ENCODE results near the gene NFATC2IP. TPM values are rescaled to one million over a fixed set of nuclear protein-coding genes. Genes with fewer than 3 reads are reported as not detected.

NFATC2IP gene
- total and polyA plus RNA-seq, 2 of the 8 experiments (the other 6 are each of a cell fraction or from before 2014, with no cell fraction given), result 54.4 to 71.5 TPM

DNA sequence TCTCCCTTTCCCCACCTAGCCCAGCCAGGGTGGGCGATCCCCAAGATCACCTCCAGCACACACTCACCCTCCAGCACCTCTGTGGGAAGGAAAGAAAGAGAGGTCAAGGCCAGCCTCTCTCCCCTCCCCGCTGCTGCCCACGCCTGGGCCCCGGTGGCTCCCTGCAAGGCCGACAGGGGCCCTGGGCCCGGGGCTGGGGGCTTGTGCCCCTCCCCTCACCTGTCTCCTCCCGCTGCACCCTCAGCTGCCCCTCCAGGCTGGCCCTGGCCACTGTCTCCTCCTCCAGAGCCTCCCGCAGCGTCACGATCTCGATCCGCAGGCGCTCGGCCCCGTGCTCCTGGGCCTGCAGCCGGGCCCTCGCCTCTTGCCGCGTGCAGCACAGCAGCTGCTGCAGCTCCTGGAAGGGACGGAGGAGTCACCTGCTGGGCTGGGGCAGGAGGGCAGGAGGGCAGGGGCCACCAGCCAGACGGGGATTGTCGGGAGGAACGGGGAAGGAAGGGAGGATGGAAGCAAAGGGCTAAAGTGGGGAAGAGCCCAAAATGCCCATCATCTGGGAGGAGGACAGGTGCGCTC, 44.9 kb upstream of the NFATC2IP start:
- H3K4me2 ChIP-seq (ENCODE audit: insufficient read depth in 1 of 2, low read depth in 2 of 2, low read length in 2 of 2), result no peak overlapping the region
- no peaks in the 10 kb centered on the region for H3K27me3 ChIP-seq (replicated peaks in 1 of 4; ENCODE audit: control insufficient read depth in 3 of 4, extremely low read depth in 1 of 4, insufficient read depth in 3 of 4, low read length in 3 of 4)
- no peak overlapping the region for H3K4me3 ChIP-seq (ENCODE audit: extremely low read depth in 1 of 4, insufficient read depth in 2 of 4, low read depth in 3 of 4, low read length in 4 of 4)
- H3K79me2 ChIP-seq (ENCODE audit: control insufficient read depth in 1 of 2, insufficient read depth in 2 of 2, low read length in 2 of 2), result no peaks in the 10 kb centered on the region
- no peak overlapping the region for H2AFZ ChIP-seq (ENCODE audit: low read length)
- H2BK12ac ChIP-seq (ENCODE audit: low read depth, low read length), result no peak overlapping the region
- WGBS, 2 experiments (ENCODE audit: extremely low coverage in 1 of 2, insufficient coverage in 1 of 2, insufficient read length in 1 of 2, insufficient replicate concordance in 2 of 2, low coverage in 1 of 2, low lambda C conversion rate in 2 of 2, missing lambda C conversion rate in 1 of 2), result 90% methylated on average over 5 of the region's 24 CpGs; no CpG with 5 or more reads in 1 of the 2 experiments
- TF ChIP-seq, protein P1, sequence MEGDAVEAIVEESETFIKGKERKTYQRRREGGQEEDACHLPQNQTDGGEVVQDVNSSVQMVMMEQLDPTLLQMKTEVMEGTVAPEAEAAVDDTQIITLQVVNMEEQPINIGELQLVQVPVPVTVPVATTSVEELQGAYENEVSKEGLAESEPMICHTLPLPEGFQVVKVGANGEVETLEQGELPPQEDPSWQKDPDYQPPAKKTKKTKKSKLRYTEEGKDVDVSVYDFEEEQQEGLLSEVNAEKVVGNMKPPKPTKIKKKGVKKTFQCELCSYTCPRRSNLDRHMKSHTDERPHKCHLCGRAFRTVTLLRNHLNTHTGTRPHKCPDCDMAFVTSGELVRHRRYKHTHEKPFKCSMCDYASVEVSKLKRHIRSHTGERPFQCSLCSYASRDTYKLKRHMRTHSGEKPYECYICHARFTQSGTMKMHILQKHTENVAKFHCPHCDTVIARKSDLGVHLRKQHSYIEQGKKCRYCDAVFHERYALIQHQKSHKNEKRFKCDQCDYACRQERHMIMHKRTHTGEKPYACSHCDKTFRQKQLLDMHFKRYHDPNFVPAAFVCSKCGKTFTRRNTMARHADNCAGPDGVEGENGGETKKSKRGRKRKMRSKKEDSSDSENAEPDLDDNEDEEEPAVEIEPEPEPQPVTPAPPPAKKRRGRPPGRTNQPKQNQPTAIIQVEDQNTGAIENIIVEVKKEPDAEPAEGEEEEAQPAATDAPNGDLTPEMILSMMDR (IDR thresholded peaks at IDR 0.05; ENCODE audit: control extremely low read depth in 1 of 3, insufficient read depth in 1 of 3, low read depth in 1 of 3, low read length in 3 of 3), result no peak
- TF ChIP-seq SIX5 (IDR thresholded peaks at IDR 0.05; ENCODE audit: low read depth, low read length) (no peak), CBX5 (IDR thresholded peaks at IDR 0.05; ENCODE audit: low read depth, low read length) (no peak), POLR2AphosphoS5 (IDR thresholded peaks at IDR 0.05; ENCODE audit: low read depth, low read length) (no peak), TAF1 (IDR thresholded peaks at IDR 0.05; ENCODE audit: low read depth, low read length) (no peak), SAP30 (IDR thresholded peaks at IDR 0.05; ENCODE audit: insufficient read depth, insufficient replicate concordance, low read length) (no peak)
- no peak overlapping the region for H4K5ac ChIP-seq (ENCODE audit: insufficient read length, low read depth, low read length)
- peak overlapping the region; percentile 39; the same call in 1 of the 2 replicates for H2BK5ac ChIP-seq (ENCODE audit: low read depth, low read length)
- no peaks in the 10 kb centered on the region; a peak in 2 of 8 replicates for H3K36me3 ChIP-seq (ENCODE audit: control insufficient read depth in 2 of 4, insufficient read depth in 4 of 4, low read length in 3 of 4)
- no peaks in the 10 kb centered on the region for H3K4me1 ChIP-seq (replicated peaks in 1 of 4; ENCODE audit: control insufficient read depth in 3 of 4, insufficient read depth in 4 of 4, low read length in 3 of 4)
- DNase-seq (ENCODE audit: low read depth in 1 of 2, low spot score in 2 of 2), result no peak
- no peak overlapping the region for H3K27ac ChIP-seq (ENCODE audit: low read depth, low read length)
- H4K91ac ChIP-seq (replicated peaks; ENCODE audit: insufficient read length, low read length), result no peak overlapping the region
- H3K18ac ChIP-seq (ENCODE audit: extremely low read depth, low read length), result no peak overlapping the region
- no peaks in the 10 kb centered on the region for H3K79me1 ChIP-seq (ENCODE audit: low read depth, low read length)
- no peak overlapping the region; the same call in 1 of the 2 replicates for H4K8ac ChIP-seq (ENCODE audit: extremely low read depth, insufficient read depth, low read length)
- H3K56ac ChIP-seq (replicated peaks; ENCODE audit: insufficient read length, low read depth, low read length), result no peak overlapping the region
- no peak overlapping the region for H2BK20ac ChIP-seq (ENCODE audit: low read length)
- H2AK5ac ChIP-seq (ENCODE audit: low read depth, low read length), result no peak overlapping the region
- no peak overlapping the region for H3K9ac ChIP-seq (replicated peaks in 1 of 4; ENCODE audit: extremely low read depth in 1 of 4, low read depth in 3 of 4, low read length in 3 of 4)
- H3K9me3 ChIP-seq (ENCODE audit: insufficient read depth in 2 of 2, low read depth in 1 of 2, low read length in 1 of 2), result no peaks in the 10 kb centered on the region
- no peak overlapping the region for H2BK120ac ChIP-seq (replicated peaks; ENCODE audit: low read depth, low read length)
- H3K4ac ChIP-seq (replicated peaks; ENCODE audit: insufficient read length, low read depth, low read length), result no peak overlapping the region
- no peaks in the 10 kb centered on the region for H3K23me2 ChIP-seq (ENCODE audit: low read depth, low read length)
- no peak overlapping the region for H2BK15ac ChIP-seq (ENCODE audit: low read length)
- no peak overlapping the region for H3K14ac ChIP-seq (ENCODE audit: insufficient read length)
- FAIRE-seq, result no peak
- ChIA-PET CTCF (ENCODE audit: partially characterized antibody) (interaction anchor here (0.8 to 2.7 kb wide), 7 partner anchors 10 to 74 kb away, joined by 3 to 8 read pairs (median 3); no protein-coding TSS in a partner anchor), POLR2A (ENCODE audit: partially characterized antibody) (interaction anchor here (1.0 to 2.1 kb wide), 8 partner anchors 9 to 83 kb away, joined by 3 to 7 read pairs (median 4); partner anchors contain the start of genes ATXN2L and SH2B1)
- peaks cover 0 to 5% of the 10 kb centered on the region in 2 experiments for H4K20me1 ChIP-seq (replicated peaks in 1 of 2; ENCODE audit: control insufficient read depth in 1 of 2, insufficient read depth in 2 of 2, low read length in 2 of 2)
- no peak overlapping the region for H3K23ac ChIP-seq (ENCODE audit: insufficient read length)

Data from H1 (cell line).